HG02852 (cell line): ENCODE measurements around the gene TK1.

Source experiments
- ATAC-seq: cut with Tn5 transposase; IDR thresholded peaks from one replicate; pipeline ENCODE4 v1.9.1; 2021; ENCODE audit warnings: mild to moderate bottlenecking, moderate library complexity; ENCODE audit not compliant: unreplicated experiment

The TK1 gene

DNA sequence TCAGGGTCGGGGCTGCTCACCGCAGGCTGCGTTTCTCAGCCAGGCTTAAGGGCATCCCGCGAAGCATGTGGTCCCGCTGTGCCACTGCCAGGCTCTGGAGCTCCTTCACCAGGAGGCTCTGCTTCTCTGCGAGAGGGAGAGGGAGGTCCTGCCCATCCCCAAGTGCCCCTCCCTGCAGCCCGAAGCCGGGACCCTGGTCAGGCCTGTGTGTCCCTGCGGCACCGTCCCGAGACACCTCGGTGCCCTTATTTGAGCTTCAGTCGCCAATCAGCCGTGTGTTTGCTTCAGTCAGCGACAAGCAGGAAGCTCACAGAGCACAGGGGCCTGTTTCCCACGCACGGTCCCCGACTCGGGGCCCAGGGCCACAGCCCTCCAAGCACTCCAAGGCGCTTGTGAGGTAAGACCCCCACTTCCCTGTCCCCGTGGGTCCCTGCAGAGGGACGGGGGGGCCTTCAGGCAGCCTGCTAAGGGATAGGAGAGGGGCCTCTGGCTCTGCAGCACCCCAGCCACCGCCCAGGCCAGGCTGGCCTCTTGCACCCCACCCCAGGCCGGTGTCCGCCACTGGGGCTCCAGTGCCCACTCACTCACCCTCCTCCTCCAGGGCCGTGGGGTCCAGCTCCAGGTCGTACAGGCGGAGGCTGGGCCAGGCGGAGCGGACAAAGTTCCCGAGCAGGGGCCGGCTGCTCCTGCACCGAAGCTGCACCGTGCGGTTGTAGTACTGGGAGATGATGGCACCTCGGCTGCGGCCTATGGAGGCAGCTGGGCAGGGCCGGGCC, 61.5 kb downstream of the TK1 start:
- no peak for ATAC-seq

DNA sequence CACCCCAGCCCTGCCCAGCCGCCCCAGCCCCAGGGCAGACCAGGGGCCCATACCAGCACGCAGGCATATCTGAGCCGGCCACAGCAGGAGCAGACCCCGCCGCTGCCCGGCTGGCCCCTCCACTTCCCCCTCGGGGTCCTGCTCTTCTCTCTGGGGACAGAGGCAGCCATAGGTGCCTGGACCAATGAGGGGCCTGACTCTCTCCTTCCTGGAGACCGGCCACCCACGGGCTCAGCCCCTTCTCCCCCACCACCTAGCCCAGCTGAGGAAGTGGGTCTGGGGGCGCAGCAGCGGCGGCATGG, 62.1 kb downstream of the TK1 start:
- ATAC-seq = no peak
